NB4 (cell line): ENCODE data around the gene VIT.

Source experiments
- DNase-seq: peaks from one replicate; pipeline ENCODE4 v3.0.0; 2010; ENCODE audit warnings: low read depth
- H3K4me3 ChIP-seq: one replicate; pipeline ENCODE4 v1.5.1; 2011; ENCODE audit warnings: mild to moderate bottlenecking, low read depth, low read length, moderate library complexity
- CTCF ChIP-seq: IDR thresholded peaks from one replicate; pipeline ENCODE4 v1.5.1; 2012; ENCODE audit warnings: low read depth, low read length
- MAX ChIP-seq: IDR thresholded peaks from 2 replicates; pipeline ENCODE4 v1.6.1; 2011; ENCODE audit warnings: low read depth, low read length
- MYC ChIP-seq: IDR thresholded peaks from 2 replicates; pipeline ENCODE4 v1.6.1; 2011; ENCODE audit warnings: low read depth, low read length
- POLR2A ChIP-seq: IDR thresholded peaks from 2 replicates; pipeline ENCODE4 v1.6.1; 2011; ENCODE audit warnings: mild to moderate bottlenecking; ENCODE audit not compliant: insufficient read length; ENCODE audit errors: extremely low read depth

Gene VIT

GRCh38 chr2:36834203-36834602 lies 137.7 kb downstream of the VIT start:
- H3K4me3 ChIP-seq, result no peak overlapping the region
- TF ChIP-seq MAX (no peak), CTCF (no peak), MYC (no peak), POLR2A (no peak)
- no peak for DNase-seq

GRCh38 chr2:36834731-36835524 lies 138.4 kb downstream of the VIT start:
- no peak overlapping the region for H3K4me3 ChIP-seq
- no peak for DNase-seq
- TF ChIP-seq MAX, result no peak
- TF ChIP-seq POLR2A, result no peak
- TF ChIP-seq CTCF, result no peak
- TF ChIP-seq MYC, result no peak

- H3K4me3 ChIP-seq, result no peak overlapping the region
- TF ChIP-seq CTCF (no peak), MAX (no peak)
- DNase-seq, result no peak
These were observed 143.6 kb downstream of the VIT start for GRCh38 chr2:36839976-36840617.

- TF ChIP-seq MAX, result no peak
- TF ChIP-seq CTCF, result no peak
- TF ChIP-seq POLR2A, result no peak
- TF ChIP-seq MYC, result no peak
- no peak overlapping the region for H3K4me3 ChIP-seq
- no peak for DNase-seq
These were observed 147.3 kb downstream of the VIT start for GRCh38 chr2:36843838-36844237.

GRCh38 chr2:36849265-36849664 lies 152.8 kb downstream of the VIT start:
- no peak overlapping the region for H3K4me3 ChIP-seq
- DNase-seq, result no peak
- TF ChIP-seq MAX (no peak), CTCF (no peak), POLR2A (no peak), MYC (no peak)
